H9 (cell line): Measurements from ENCODE around the gene BCL6B. TPM values are rescaled to one million over a fixed set of nuclear protein-coding genes. Genes with fewer than 3 reads are reported as not detected.

Experiments
- DNase-seq: peaks from one replicate; pipeline ENCODE4 v3.0.0-alpha.2; 2017
- H2AFZ ChIP-seq: one replicate; pipeline ENCODE4 v1.6.1; 2013; ENCODE audit warnings: mild to moderate bottlenecking, low read length, control low read depth, moderate library complexity
- H2AK5ac ChIP-seq: 2 replicates; pipeline ENCODE4 v1.6.1; 2013; ENCODE audit warnings: low read length, control low read depth, mixed read lengths; ENCODE audit not compliant: insufficient read length
- H2BK120ac ChIP-seq: one replicate; pipeline ENCODE4 v1.6.1; 2013; ENCODE audit warnings: low read depth, mild to moderate bottlenecking, low read length, control low read depth, inconsistent platforms; ENCODE audit not compliant: poor library complexity, severe bottlenecking
- H2BK12ac ChIP-seq: 2 replicates; pipeline ENCODE4 v1.6.1; 2013; ENCODE audit warnings: low read length, control low read depth, mixed read lengths, low read depth; ENCODE audit not compliant: insufficient read length
- H2BK15ac ChIP-seq: 2 replicates; pipeline ENCODE4 v1.6.1; 2013; ENCODE audit warnings: low read depth, low read length, control low read depth
- H2BK20ac ChIP-seq: one replicate; pipeline ENCODE4 v1.6.1; 2013; ENCODE audit warnings: low read depth, mild to moderate bottlenecking, low read length, control low read depth, inconsistent platforms; ENCODE audit not compliant: poor library complexity, severe bottlenecking
- H2BK5ac ChIP-seq: 2 replicates; pipeline ENCODE4 v1.6.1; 2013; ENCODE audit warnings: low read length, control low read depth, mixed read lengths; ENCODE audit not compliant: insufficient read length
- H3K14ac ChIP-seq: 2 replicates; pipeline ENCODE4 v1.6.1; 2013; ENCODE audit warnings: low read length, control low read depth; ENCODE audit not compliant: insufficient read depth
- H3K18ac ChIP-seq: 2 replicates; pipeline ENCODE4 v1.6.1; 2013; ENCODE audit warnings: low read depth, mild to moderate bottlenecking, mixed read lengths, low read length, control low read depth; ENCODE audit not compliant: insufficient read length
- H3K23ac ChIP-seq: 2 replicates; pipeline ENCODE4 v1.6.1; 2013; ENCODE audit warnings: low read length, control low read depth, mixed read lengths, low read depth; ENCODE audit not compliant: insufficient read length
- H3K23me2 ChIP-seq: 2 replicates; pipeline ENCODE4 v1.6.1; 2013; ENCODE audit warnings: low read depth, mild to moderate bottlenecking, mixed read lengths, low read length, control low read depth; ENCODE audit not compliant: insufficient read length, poor library complexity, severe bottlenecking
- H3K27ac ChIP-seq: 2 replicates; pipeline ENCODE4 v1.5.1; 2013; ENCODE audit warnings: low read length, control low read depth, mixed read lengths, low read depth; ENCODE audit not compliant: insufficient read length
- H3K27me3 ChIP-seq: 2 replicates; pipeline ENCODE4 v1.6.1; 2013; ENCODE audit warnings: low read length, control low read depth, inconsistent platforms; ENCODE audit not compliant: insufficient read depth
- H3K4ac ChIP-seq: 2 replicates; pipeline ENCODE4 v1.6.1; 2013; ENCODE audit warnings: low read depth, mild to moderate bottlenecking, control low read depth, inconsistent platforms, low read length, moderate library complexity
- H3K4me1 ChIP-seq: 2 replicates; pipeline ENCODE4 v1.6.1; 2013; ENCODE audit warnings: low read length, control low read depth, inconsistent platforms; ENCODE audit not compliant: insufficient read depth
- H3K4me2 ChIP-seq: 2 replicates; pipeline ENCODE4 v1.6.1; 2013; ENCODE audit warnings: low read length, control low read depth, mixed read lengths; ENCODE audit not compliant: insufficient read length, insufficient read depth
- H3K56ac ChIP-seq: 2 replicates; pipeline ENCODE4 v1.6.1; 2013; ENCODE audit warnings: low read depth, mild to moderate bottlenecking, mixed read lengths, low read length, control low read depth; ENCODE audit not compliant: insufficient read length
- H3K79me1 ChIP-seq: 2 replicates; pipeline ENCODE4 v1.6.1; 2013; ENCODE audit warnings: low read depth, mild to moderate bottlenecking, moderate library complexity, low read length, control low read depth, inconsistent platforms; ENCODE audit not compliant: insufficient read depth, poor library complexity, severe bottlenecking
- H3K79me2 ChIP-seq: 2 replicates; pipeline ENCODE4 v1.6.1; 2013; ENCODE audit warnings: low read length, control low read depth, inconsistent platforms; ENCODE audit not compliant: insufficient read depth
- H3K9ac ChIP-seq: 2 replicates; pipeline ENCODE4 v1.6.1; 2013; ENCODE audit warnings: low read length, control low read depth, mixed read lengths; ENCODE audit not compliant: insufficient read length; ENCODE audit errors: extremely low read depth
- H3K9me3 ChIP-seq: one replicate; pipeline ENCODE4 v1.6.1; 2013; ENCODE audit warnings: low read depth, low read length, inconsistent platforms; ENCODE audit not compliant: control insufficient read depth
- H3T11ph ChIP-seq: one replicate; pipeline ENCODE4 v1.6.1; 2013; ENCODE audit warnings: mild to moderate bottlenecking, low read length, control low read depth, inconsistent platforms
- H4K20me1 ChIP-seq: one replicate; pipeline ENCODE4 v1.6.1; 2013; ENCODE audit not compliant: control insufficient read depth, insufficient read length, insufficient read depth
- H4K5ac ChIP-seq: 2 replicates; pipeline ENCODE4 v1.6.1; 2013; ENCODE audit warnings: low read depth, mild to moderate bottlenecking, mixed read lengths, low read length, control low read depth; ENCODE audit not compliant: insufficient read length
- H4K8ac ChIP-seq: replicated peaks from 2 replicates; pipeline ENCODE4 v1.6.1; 2013; ENCODE audit warnings: low read length, control low read depth, mixed read lengths, low read depth; ENCODE audit not compliant: insufficient read length
- H4K91ac ChIP-seq: 2 replicates; pipeline ENCODE4 v1.6.1; 2013; ENCODE audit warnings: low read depth, mild to moderate bottlenecking, moderate library complexity, mixed read lengths, low read length, control low read depth; ENCODE audit not compliant: insufficient read length
- H3K27ac Mint-ChIP-seq, 3 experiments: 2 replicates in 2 of 3; 3 replicates in 1 of 3; pipeline ENCODE4 v1.8.0; 2020 to 2021; ENCODE audit warnings: mixed read lengths in 3 of 3, mild to moderate bottlenecking in 1 of 3, moderate library complexity in 1 of 3
- H3K27me3 Mint-ChIP-seq: 2 replicates; pipeline ENCODE4 v1.8.0; 2021; ENCODE audit warnings: low read depth, mild to moderate bottlenecking, moderate library complexity, mixed read lengths
- H3K36me3 Mint-ChIP-seq, 3 experiments: 2 replicates in 2 of 3; 3 replicates in 1 of 3; pipeline ENCODE4 v1.8.0; 2020 to 2021; ENCODE audit warnings: low read depth in 3 of 3, mixed read lengths in 3 of 3; ENCODE audit not compliant: insufficient read depth in 1 of 3
- H3K4me1 Mint-ChIP-seq, 2 experiments: 2 replicates each; pipeline ENCODE4 v1.8.0; 2020; ENCODE audit warnings: mixed read lengths in 2 of 2
- H3K4me3 Mint-ChIP-seq, 2 experiments: 2 replicates in 1 of 2; 3 replicates in 1 of 2; pipeline ENCODE4 v1.8.0; 2020 to 2021; ENCODE audit warnings: mild to moderate bottlenecking in 2 of 2, mixed read lengths in 2 of 2, moderate library complexity in 1 of 2
- H3K9me3 Mint-ChIP-seq, 2 experiments: 2 replicates in 1 of 2; 3 replicates in 1 of 2; pipeline ENCODE4 v1.8.0; 2020; ENCODE audit warnings: mild to moderate bottlenecking in 2 of 2, mixed read lengths in 2 of 2, moderate library complexity in 1 of 2
- WGBS: extraction: QIAGEN DNeasy Blood & Tissue Kit; methylation state at CpG from one replicate; pipeline ENCODE4 v1.1.7; 2013; ENCODE audit warnings: missing lambda C conversion rate, low lambda C conversion rate, mixed read lengths; ENCODE audit not compliant: insufficient read length; ENCODE audit errors: extremely low coverage; 5-methylcytosine and 5-hydroxymethylcytosine counted together
- total RNA-seq: library from RNA; stranded (reverse); gene quantifications from 2 replicates; pipeline ENCODE4 v1.2.1, GENCODE V29; 2021
- TF ChIP-seq, protein P1 (sequence below): fragments of 200-600 bp; sonication (generic); conservative IDR thresholded peaks from 3 replicates; pipeline ENCODE4 v1.8.0; 2021; ENCODE audit warnings: antibody characterized with exemption, mild to moderate bottlenecking

BCL6B gene
- total RNA-seq, 1 experiment from 2014 or later, result 3.3 TPM

DNA sequence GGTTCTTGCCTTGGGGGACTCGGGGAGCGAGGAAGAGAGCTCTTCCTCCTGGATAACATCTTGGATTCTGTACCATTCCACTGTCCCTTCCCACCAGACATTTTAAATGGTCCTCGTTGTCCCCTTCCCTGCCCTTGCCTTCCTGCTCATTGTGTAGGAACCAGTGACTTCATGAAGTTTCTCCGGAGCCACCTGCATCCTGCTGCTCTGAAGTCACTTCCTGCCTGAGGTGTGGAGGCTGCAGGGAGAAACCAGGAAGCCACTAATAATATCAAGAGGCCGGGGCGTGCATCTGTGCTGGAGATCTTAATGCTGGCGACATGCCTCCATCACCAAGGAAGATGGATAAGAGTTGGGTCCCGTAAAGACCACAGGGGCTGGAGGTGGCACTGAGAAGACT lies 6.8 kb downstream of the BCL6B start:
- Mint-ChIP-seq H3K4me1 (peaks cover 0 to 3% of the 10 kb centered on the region in 2 experiments; a peak in 2 of 4 replicates), H3K27ac (no peak overlapping the region), H3K4me3 (no peak overlapping the region), H3K36me3 (peaks cover 10 to 42% (median 21%) of the 10 kb centered on the region in 3 experiments; a peak in 6 of 7 replicates), H3K9me3 (no peaks in the 10 kb centered on the region), H3K27me3 (peaks cover 12% of the 10 kb centered on the region)
- no peak overlapping the region for H3K56ac ChIP-seq
- TF ChIP-seq, protein P1, sequence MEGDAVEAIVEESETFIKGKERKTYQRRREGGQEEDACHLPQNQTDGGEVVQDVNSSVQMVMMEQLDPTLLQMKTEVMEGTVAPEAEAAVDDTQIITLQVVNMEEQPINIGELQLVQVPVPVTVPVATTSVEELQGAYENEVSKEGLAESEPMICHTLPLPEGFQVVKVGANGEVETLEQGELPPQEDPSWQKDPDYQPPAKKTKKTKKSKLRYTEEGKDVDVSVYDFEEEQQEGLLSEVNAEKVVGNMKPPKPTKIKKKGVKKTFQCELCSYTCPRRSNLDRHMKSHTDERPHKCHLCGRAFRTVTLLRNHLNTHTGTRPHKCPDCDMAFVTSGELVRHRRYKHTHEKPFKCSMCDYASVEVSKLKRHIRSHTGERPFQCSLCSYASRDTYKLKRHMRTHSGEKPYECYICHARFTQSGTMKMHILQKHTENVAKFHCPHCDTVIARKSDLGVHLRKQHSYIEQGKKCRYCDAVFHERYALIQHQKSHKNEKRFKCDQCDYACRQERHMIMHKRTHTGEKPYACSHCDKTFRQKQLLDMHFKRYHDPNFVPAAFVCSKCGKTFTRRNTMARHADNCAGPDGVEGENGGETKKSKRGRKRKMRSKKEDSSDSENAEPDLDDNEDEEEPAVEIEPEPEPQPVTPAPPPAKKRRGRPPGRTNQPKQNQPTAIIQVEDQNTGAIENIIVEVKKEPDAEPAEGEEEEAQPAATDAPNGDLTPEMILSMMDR, result no peak
- no peak for DNase-seq
- H2AK5ac ChIP-seq, result no peak overlapping the region
- WGBS, result no CpG with 5 or more reads among the region's 8 CpGs
- no peak overlapping the region for H2BK5ac ChIP-seq
- H4K91ac ChIP-seq, result no peak overlapping the region
- H3T11ph ChIP-seq, result no peak overlapping the region
- H4K20me1 ChIP-seq, result no peaks in the 10 kb centered on the region
- no peak overlapping the region for H3K14ac ChIP-seq
- no peak overlapping the region for H3K23ac ChIP-seq
- H3K27me3 ChIP-seq, result no peaks in the 10 kb centered on the region
- H4K5ac ChIP-seq, result no peak overlapping the region
- H2BK120ac ChIP-seq, result no peak overlapping the region
- H3K9me3 ChIP-seq, result no peaks in the 10 kb centered on the region
- H3K4me1 ChIP-seq, result no peaks in the 10 kb centered on the region
- H3K4ac ChIP-seq, result no peak overlapping the region
- no peak overlapping the region for H2AFZ ChIP-seq
- no peaks in the 10 kb centered on the region for H3K79me1 ChIP-seq
- H3K4me2 ChIP-seq, result no peak overlapping the region
- no peaks in the 10 kb centered on the region for H3K79me2 ChIP-seq
- H3K18ac ChIP-seq, result no peak overlapping the region
- H4K8ac ChIP-seq, result no peak overlapping the region
- H3K27ac ChIP-seq, result no peak overlapping the region
- H2BK12ac ChIP-seq, result no peak overlapping the region
- no peaks in the 10 kb centered on the region for H3K23me2 ChIP-seq
- no peak overlapping the region for H2BK15ac ChIP-seq
- H3K9ac ChIP-seq, result no peak overlapping the region
- H2BK20ac ChIP-seq, result no peak overlapping the region
